ENCODE results near the gene KTN1.

Gene KTN1

GRCh38 chr14:55537782-55538181, 42.2 kb upstream of the KTN1 start:
- no peak overlapping the region for H3K4me3 ChIP-seq (replicated peaks in 1 of 2; ENCODE audit: low read depth in 2 of 2, low read length in 2 of 2)
- DNase-seq (ENCODE audit: low read depth in 2 of 2) = no peak
- TF ChIP-seq CTCF (IDR thresholded peaks at IDR 0.05; ENCODE audit: low read depth, low read length) = no peak

GRCh38 chr14:55539975-55540374, 40.0 kb upstream of the KTN1 start:
- no peak overlapping the region for H3K4me3 ChIP-seq (replicated peaks in 1 of 2; ENCODE audit: low read depth in 2 of 2, low read length in 2 of 2)

DNA sequence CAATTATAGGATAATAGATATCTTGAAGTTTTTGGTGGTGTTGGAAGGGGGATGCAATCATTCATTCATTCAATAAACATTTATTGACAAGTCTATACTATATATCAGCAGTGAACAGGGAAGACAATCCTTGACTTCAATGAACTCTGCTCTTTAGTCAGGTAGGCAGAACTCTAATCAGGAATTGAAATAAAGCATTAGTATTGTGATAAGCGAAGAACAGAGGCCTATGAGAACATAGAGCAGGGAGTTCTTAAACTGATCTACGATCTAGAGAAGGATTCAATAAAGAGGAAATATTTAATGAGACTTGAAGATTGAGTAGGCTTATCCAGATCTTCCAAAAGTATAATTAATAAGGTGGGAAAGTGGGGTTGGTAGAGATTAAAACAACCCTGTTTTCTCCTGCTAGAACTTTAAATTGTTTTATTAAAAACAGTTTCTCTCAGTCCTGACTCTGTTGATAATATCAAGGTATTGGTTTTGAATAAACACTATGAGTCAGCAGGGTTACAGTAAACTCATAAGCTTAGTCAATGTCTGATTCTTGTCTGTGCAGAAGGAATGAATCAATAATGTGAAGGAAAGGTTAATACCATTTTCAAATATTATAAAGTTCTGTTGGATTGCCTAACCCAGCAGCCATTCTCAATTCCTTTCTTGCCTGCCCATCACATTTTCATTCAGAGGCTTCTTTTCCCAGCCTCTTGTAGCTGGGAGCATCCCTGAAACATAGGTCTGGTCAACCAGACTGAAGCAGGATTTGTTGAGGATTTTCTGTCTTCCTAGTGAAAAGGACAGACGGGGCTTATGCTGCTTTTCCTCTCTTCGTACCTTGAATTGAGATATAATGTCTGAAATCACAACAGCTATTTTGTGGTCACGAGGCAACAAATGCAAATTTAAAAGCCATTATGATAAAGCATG, 38.9 kb upstream of the KTN1 start:
- no peak for TF ChIP-seq CTCF (IDR thresholded peaks at IDR 0.05; ENCODE audit: low read depth, low read length)
- no peak overlapping the region for H3K4me3 ChIP-seq (replicated peaks in 1 of 2; ENCODE audit: low read depth in 2 of 2, low read length in 2 of 2)
- peak in 1 of 2 donors; percentile 35 for DNase-seq (ENCODE audit: low read depth in 2 of 2)

More at GRCh38 chr14:55539975-55540374, 40.0 kb upstream of the KTN1 start:
- DNase-seq (ENCODE audit: low read depth in 2 of 2) = no peak
- TF ChIP-seq CTCF (IDR thresholded peaks at IDR 0.05; ENCODE audit: low read depth, low read length) = no peak

DNA sequence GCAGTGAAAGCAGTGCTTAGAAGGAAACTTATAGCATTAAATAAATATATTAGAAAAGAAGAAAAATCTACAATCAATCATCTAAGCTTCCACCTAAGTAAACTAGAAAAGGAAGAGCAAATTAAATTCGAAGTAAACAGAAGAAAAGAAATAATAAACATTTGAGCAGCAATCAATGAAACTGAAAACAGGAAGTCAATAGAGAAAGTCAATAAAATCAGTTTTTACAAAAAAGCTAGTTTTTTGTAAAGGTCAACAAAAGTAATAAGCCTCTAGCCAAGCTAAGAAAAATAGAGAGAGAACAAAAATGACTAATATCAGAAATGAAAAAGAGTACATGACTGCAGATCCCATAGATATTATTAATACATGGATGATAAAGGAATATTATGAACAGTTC, 34.2 kb upstream of the KTN1 start:
- no peak overlapping the region for H3K4me3 ChIP-seq (replicated peaks in 1 of 2; ENCODE audit: low read depth in 2 of 2, low read length in 2 of 2)
- TF ChIP-seq CTCF (IDR thresholded peaks at IDR 0.05; ENCODE audit: low read depth, low read length) = no peak
- DNase-seq (ENCODE audit: low read depth in 2 of 2) = no peak

GRCh38 chr14:55546212-55546874, 33.7 kb upstream of the KTN1 start:
- no peak overlapping the region for H3K4me3 ChIP-seq (replicated peaks in 1 of 2; ENCODE audit: low read depth in 2 of 2, low read length in 2 of 2)
- no peak for TF ChIP-seq CTCF (IDR thresholded peaks at IDR 0.05; ENCODE audit: low read depth, low read length)
- no peak for DNase-seq (ENCODE audit: low read depth in 2 of 2)

DNA sequence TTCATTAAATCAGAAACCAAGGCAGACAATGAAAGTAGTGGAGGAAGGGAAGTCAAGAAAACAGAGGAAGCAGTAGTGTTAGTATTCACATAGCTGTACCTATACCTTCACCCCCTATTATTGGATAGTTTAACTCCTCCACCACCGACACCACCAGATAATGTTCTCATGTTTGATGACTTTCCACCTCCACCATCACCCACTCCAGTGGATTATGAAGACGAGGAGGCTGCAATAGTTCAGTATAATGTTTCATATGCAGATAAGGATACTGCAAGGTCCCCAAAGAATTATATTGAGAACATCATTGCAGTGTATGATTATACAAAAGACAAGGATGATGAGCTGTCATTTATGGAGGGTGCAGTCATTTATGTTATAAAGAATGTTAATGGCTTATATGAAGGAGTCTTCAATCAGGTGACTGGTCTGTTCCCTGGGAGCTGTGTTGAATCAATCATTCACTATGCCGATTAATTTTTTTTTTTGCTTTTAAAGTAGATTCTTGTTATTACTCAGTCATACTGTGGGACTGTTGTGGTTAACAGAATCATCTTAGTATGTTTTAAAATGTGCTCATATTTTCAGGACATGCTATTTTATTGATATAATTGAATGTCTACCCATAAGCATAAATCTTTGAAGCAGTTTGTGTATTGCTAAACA, 32.2 kb upstream of the KTN1 start:
- H3K4me3 ChIP-seq (replicated peaks in 1 of 2; ENCODE audit: low read depth in 2 of 2, low read length in 2 of 2) = no peak overlapping the region
- DNase-seq (ENCODE audit: low read depth in 2 of 2) = no peak
- TF ChIP-seq CTCF (IDR thresholded peaks at IDR 0.05; ENCODE audit: low read depth, low read length) = no peak
